ENCODE results near the gene LMF1.

Gene LMF1

GRCh38 chr16:917591-918061 lies 53.2 kb downstream of the LMF1 start:
- in situ Hi-C loops (cut with HindIII; ENCODE audit: low sequenced_read_pairs): no loop called here
- no peak overlapping the region for H3K4me3 ChIP-seq (ENCODE audit: low read depth, low read length)
- no peak for TF ChIP-seq CTCF (IDR thresholded peaks at IDR 0.05; ENCODE audit: low read depth, low read length)
- no peak for DNase-seq (ENCODE audit: low read depth, low spot score)

DNA sequence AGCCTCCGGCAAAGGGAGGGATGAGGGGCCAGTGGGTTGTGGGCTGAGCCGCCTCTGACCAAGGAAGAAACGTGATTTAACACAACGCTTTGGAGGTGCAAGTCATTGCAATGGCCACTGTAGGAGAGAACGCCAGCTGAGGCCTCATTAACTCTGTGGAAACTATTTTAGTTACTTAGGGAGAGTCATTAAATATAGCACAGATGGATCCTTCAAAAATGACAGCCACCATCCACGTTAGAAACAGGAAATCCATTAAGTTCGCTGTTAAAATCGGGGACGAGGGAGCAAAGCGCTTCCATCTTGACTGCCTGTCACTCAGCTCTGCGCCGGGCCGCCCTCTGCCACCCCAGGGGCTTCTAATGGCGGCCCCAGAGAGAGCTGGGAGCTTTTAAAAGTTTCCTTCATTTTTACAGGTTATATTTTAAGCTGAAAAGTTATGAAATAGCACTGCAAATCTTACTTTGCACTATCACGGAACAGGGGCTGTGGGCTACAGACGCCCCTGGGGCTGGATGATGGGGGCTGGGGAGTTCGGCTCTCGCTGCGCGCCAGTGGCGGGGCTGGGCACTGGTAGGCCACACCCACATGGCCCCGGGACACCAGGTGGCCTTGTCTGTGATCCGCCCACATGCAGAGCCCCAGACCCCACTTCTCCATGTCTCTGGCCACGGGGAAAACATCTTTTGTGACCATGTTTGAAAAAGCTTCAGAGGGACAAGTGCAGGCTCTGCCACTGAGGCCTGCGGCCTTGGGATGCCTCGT lies 54.6 kb downstream of the LMF1 start:
- DNase-seq (ENCODE audit: low read depth, low spot score): no peak
- TF ChIP-seq CTCF (IDR thresholded peaks at IDR 0.05; ENCODE audit: low read depth, low read length): no peak

GRCh38 chr16:915546-915945 lies 55.2 kb downstream of the LMF1 start:
- H3K4me3 ChIP-seq (ENCODE audit: low read depth, low read length): no peak overlapping the region
- TF ChIP-seq CTCF (IDR thresholded peaks at IDR 0.05; ENCODE audit: low read depth, low read length): no peak
- no peak for DNase-seq (ENCODE audit: low read depth, low spot score)
- in situ Hi-C loops (cut with HindIII; ENCODE audit: low sequenced_read_pairs): no loop called here

More for the DNA sequence above, 54.6 kb downstream of the LMF1 start:
- H3K4me3 ChIP-seq (ENCODE audit: low read depth, low read length): no peak overlapping the region
- in situ Hi-C loops (cut with HindIII; ENCODE audit: low sequenced_read_pairs): no loop called here

DNA sequence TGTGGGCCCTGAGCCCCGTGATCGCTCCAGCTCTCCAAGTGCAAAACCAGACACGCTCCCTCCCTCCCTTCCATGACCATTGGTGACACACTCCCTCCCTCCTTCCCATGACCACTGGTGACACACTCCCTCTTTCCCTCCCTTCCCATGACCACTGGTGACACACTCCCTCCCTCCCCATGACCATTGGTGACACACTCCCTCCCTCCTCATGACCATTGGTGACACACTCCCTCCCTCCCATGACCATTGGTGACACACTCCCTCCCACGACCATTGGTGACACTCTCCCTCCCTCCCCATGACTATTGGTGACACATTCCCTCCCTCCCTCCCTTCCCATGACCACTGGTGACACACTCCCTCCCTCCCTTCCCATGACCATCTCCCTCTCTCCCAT lies 56.3 kb downstream of the LMF1 start:
- no peak for DNase-seq (ENCODE audit: low read depth, low spot score)
- in situ Hi-C loops (cut with HindIII; ENCODE audit: low sequenced_read_pairs): no loop called here
- H3K4me3 ChIP-seq (ENCODE audit: low read depth, low read length): no peak overlapping the region
- TF ChIP-seq CTCF (IDR thresholded peaks at IDR 0.05; ENCODE audit: low read depth, low read length): no peak

DNA sequence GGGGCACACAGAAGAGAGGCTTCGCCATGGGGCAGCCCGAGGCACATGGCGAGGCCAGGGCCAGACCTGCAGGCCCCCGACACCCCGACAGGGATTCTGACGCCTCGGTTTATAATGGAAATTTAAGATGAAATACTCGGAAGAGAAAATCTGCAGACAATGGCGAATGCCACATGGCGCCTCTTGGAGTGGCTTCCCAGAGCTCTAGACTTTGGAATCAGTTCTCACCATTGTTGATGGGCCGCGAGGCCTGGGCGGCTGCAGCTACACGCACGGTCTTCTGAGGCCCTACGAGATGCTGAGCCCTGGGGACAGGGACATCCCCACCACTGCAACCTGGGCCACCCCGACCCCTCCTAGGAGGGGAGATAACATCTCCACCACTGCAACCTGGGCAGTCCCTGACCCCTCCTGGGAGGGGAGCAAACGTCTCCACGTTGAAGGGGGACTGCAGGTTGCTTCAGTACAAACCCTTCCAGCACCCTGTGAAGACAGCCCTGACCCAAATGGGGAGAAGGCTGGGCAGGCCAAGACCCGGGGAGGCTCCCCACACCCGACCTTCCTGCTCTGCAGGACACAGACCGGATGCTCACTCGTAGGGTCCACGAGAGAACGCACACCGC lies 56.9 kb downstream of the LMF1 start:
- in situ Hi-C loops (cut with HindIII; ENCODE audit: low sequenced_read_pairs): no loop called here
- no peak for TF ChIP-seq CTCF (IDR thresholded peaks at IDR 0.05; ENCODE audit: low read depth, low read length)
- no peak for DNase-seq (ENCODE audit: low read depth, low spot score)
- H3K4me3 ChIP-seq (ENCODE audit: low read depth, low read length): no peak overlapping the region

DNA sequence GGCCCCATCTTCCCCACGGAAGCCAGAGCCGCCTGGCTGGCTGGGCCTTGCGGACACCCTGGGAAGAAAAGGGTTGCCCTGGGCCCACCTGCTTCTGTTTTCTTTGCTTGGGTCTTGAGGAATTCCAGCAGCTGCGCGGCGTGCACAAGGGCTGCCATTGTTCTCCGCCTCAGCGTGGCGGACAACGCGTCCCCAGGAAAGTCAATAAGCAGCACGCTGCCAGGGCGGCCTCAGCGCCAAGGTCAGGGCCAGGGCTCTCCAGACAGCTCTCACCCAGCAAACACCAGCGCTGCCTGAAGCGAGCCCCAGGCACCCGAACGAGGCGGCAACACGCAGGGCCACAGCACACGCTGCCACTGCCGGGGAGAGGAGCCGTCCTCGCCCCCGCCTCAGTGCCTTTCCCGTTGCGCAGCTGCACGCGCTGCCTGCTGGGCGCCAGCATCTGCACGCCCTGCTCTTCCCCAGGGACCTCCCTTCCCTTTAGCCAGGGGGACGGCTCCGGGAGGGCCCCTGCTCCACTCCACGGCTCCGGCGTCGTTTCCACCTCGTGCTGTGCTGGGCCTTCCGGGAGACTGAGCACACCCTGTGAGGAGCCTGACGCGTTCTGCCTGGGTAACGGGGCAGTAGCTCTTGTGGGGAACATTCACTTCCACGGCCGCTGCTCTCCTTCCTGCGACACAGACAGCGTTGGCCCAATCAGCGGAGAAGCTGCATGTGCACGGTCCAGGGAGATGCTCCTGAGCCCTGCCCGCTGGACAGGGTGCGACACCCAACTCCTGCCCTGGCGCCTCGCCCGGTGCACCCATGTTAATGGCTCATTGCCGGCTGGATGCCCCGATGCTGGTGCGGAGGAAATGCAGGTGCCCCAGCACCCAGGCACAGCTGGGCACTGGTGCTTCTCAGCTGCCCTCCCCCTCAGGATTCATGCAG lies 57.8 kb downstream of the LMF1 start:
- no peak for TF ChIP-seq CTCF (IDR thresholded peaks at IDR 0.05; ENCODE audit: low read depth, low read length)
- no peak for DNase-seq (ENCODE audit: low read depth, low spot score)
- in situ Hi-C loops (cut with HindIII; ENCODE audit: low sequenced_read_pairs): no loop called here
- H3K4me3 ChIP-seq (ENCODE audit: low read depth, low read length): no peak overlapping the region

Measured in astrocyte of the spinal cord (primary cell).